H1 (cell line): ENCODE measurements around the gene NEGR1. TPM values are rescaled to one million over a fixed set of nuclear protein-coding genes. Genes with fewer than 3 reads are reported as not detected.

ENCODE experiments used
- CTCF ChIA-PET: fragments of 300-600 bp; sonication (Branson Sonifier 250); formaldehyde crosslinking; loops from one replicate; lab custom pipeline; 2021; ENCODE audit not compliant: partially characterized antibody; lab: Charles Lee
- POLR2A ChIA-PET: fragments of 300-600 bp; sonication (Branson Sonifier 250); formaldehyde crosslinking; loops from one replicate; lab custom pipeline; 2021; ENCODE audit warnings: inconsistent platforms; ENCODE audit not compliant: partially characterized antibody; lab: Charles Lee
- DNase-seq, 2 experiments: peaks; one replicate each; pipeline versions ENCODE4 v3.0.0 to v3.0.0-alpha.2; 2010 to 2022; ENCODE audit warnings: low spot score in 2 of 2, low read depth in 1 of 2, mixed read lengths in 1 of 2
- FAIRE-seq: peaks from 2 replicates; lab custom pipeline; 2011; peaks lifted over from hg19 to GRCh38; lab: Jason Lieb, UNC
- H2AFZ ChIP-seq: 2 replicates; pipeline ENCODE4 v1.8.1; 2012; ENCODE audit warnings: low read length, inconsistent platforms
- H2AK5ac ChIP-seq: 2 replicates; pipeline ENCODE4 v1.6.1; 2013; ENCODE audit warnings: low read depth, low read length
- H2BK120ac ChIP-seq: replicated peaks from 2 replicates; pipeline ENCODE3; 2013; ENCODE audit warnings: low read depth, low read length, inconsistent platforms
- H2BK12ac ChIP-seq: 2 replicates; pipeline ENCODE4 v1.6.1; 2013; ENCODE audit warnings: low read depth, low read length
- H2BK15ac ChIP-seq: 2 replicates; pipeline ENCODE4 v1.6.1; 2013; ENCODE audit warnings: low read length
- H2BK20ac ChIP-seq: 2 replicates; pipeline ENCODE4 v1.6.1; 2013; ENCODE audit warnings: low read length
- H2BK5ac ChIP-seq: 2 replicates; pipeline ENCODE4 v1.6.1; 2013; ENCODE audit warnings: low read depth, low read length
- H3K14ac ChIP-seq: 2 replicates; pipeline ENCODE4 v1.6.1; 2013; ENCODE audit warnings: inconsistent platforms; ENCODE audit not compliant: insufficient read length
- H3K18ac ChIP-seq: 2 replicates; pipeline ENCODE4 v1.6.1; 2013; ENCODE audit warnings: low read length; ENCODE audit errors: extremely low read depth
- H3K23ac ChIP-seq: 2 replicates; pipeline ENCODE4 v1.6.1; 2013; ENCODE audit warnings: inconsistent platforms; ENCODE audit not compliant: insufficient read length
- H3K23me2 ChIP-seq: 2 replicates; pipeline ENCODE4 v1.6.1; 2013; ENCODE audit warnings: low read depth, low read length
- H3K27ac ChIP-seq: 2 replicates; pipeline ENCODE4 v1.6.1; 2011; ENCODE audit warnings: low read depth, low read length, inconsistent platforms
- H3K27me3 ChIP-seq, 4 experiments: replicated peaks in 1 of 4; 1 replicate in 1 of 4; 2 replicates in 3 of 4; pipeline versions ENCODE4 v1.6.1 to v1.8.1; 2011 to 2013; ENCODE audit warnings: low read length in 3 of 4, mild to moderate bottlenecking in 3 of 4, inconsistent platforms in 2 of 4, mixed read lengths in 2 of 4, moderate library complexity in 1 of 4; ENCODE audit not compliant: control insufficient read depth in 3 of 4, insufficient read depth in 3 of 4; ENCODE audit errors: extremely low read depth in 1 of 4
- H3K36me3 ChIP-seq, 4 experiments: 2 replicates each; pipeline versions ENCODE4 v1.6.1 to v1.8.1; 2011 to 2013; ENCODE audit warnings: mild to moderate bottlenecking in 4 of 4, low read length in 3 of 4, moderate library complexity in 2 of 4, control low read depth in 1 of 4, inconsistent platforms in 1 of 4; ENCODE audit not compliant: insufficient read depth in 4 of 4, control insufficient read depth in 2 of 4
- H3K4ac ChIP-seq: replicated peaks from 2 replicates; pipeline ENCODE3; 2013; ENCODE audit warnings: low read length, low read depth, mixed read lengths, inconsistent platforms; ENCODE audit not compliant: insufficient read length
- H3K4me1 ChIP-seq, 4 experiments: replicated peaks in 1 of 4; 1 replicate in 1 of 4; 2 replicates in 3 of 4; pipeline versions ENCODE4 v1.6.1 to v1.8.1; 2011 to 2013; ENCODE audit warnings: low read length in 3 of 4, inconsistent platforms in 2 of 4, mixed read lengths in 1 of 4; ENCODE audit not compliant: insufficient read depth in 4 of 4, control insufficient read depth in 3 of 4
- H3K4me2 ChIP-seq, 2 experiments: 2 replicates each; pipeline versions ENCODE4 v1.6.1 to v1.8.1; 2011 to 2013; ENCODE audit warnings: low read depth in 2 of 2, low read length in 2 of 2, control low read depth in 1 of 2, inconsistent platforms in 1 of 2, mild to moderate bottlenecking in 1 of 2; ENCODE audit not compliant: insufficient read depth in 1 of 2
- H3K4me3 ChIP-seq, 4 experiments: fragments of 200-600, 300-600 bp in 1 of 4; sonication (generic), shearing (Covaris generic), sonication (Bioruptor Twin) in 1 of 4; 2 replicates each; pipeline versions ENCODE4 v1.5.1 to v1.8.1; 2011 to 2016; ENCODE audit warnings: low read length in 4 of 4, low read depth in 3 of 4, control low read depth in 2 of 4, inconsistent platforms in 2 of 4, mild to moderate bottlenecking in 2 of 4, mixed read lengths in 1 of 4, moderate library complexity in 1 of 4; ENCODE audit not compliant: insufficient read depth in 2 of 4; ENCODE audit errors: extremely low read depth in 1 of 4
- H3K56ac ChIP-seq: replicated peaks from 2 replicates; pipeline ENCODE3; 2013; ENCODE audit warnings: low read depth, mild to moderate bottlenecking, mixed read lengths, low read length, inconsistent platforms; ENCODE audit not compliant: insufficient read length
- H3K79me1 ChIP-seq: 2 replicates; pipeline ENCODE4 v1.6.1; 2013; ENCODE audit warnings: low read depth, low read length, control low read depth
- H3K79me2 ChIP-seq, 2 experiments: 2 replicates each; pipeline versions ENCODE4 v1.6.1 to v1.8.1; 2012 to 2013; ENCODE audit warnings: low read length in 2 of 2, mild to moderate bottlenecking in 2 of 2, inconsistent platforms in 1 of 2; ENCODE audit not compliant: insufficient read depth in 2 of 2, control insufficient read depth in 1 of 2
- H3K9ac ChIP-seq, 4 experiments: replicated peaks in 1 of 4; 1 replicate in 1 of 4; 2 replicates in 3 of 4; pipeline versions ENCODE4 v1.6.1 to v1.8.1; 2011 to 2013; ENCODE audit warnings: low read depth in 3 of 4, low read length in 3 of 4, control low read depth in 2 of 4, mild to moderate bottlenecking in 2 of 4, moderate library complexity in 2 of 4, inconsistent platforms in 1 of 4; ENCODE audit errors: extremely low read depth in 1 of 4
- H3K9me3 ChIP-seq, 2 experiments: 2 replicates each; pipeline versions ENCODE4 v1.6.1 to v1.8.1; 2012 to 2013; ENCODE audit warnings: mild to moderate bottlenecking in 2 of 2, moderate library complexity in 2 of 2, control low read depth in 1 of 2, inconsistent platforms in 1 of 2, low read depth in 1 of 2, low read length in 1 of 2, mixed read lengths in 1 of 2; ENCODE audit not compliant: insufficient read depth in 2 of 2
- H4K20me1 ChIP-seq, 2 experiments: replicated peaks in 1 of 2; 2 replicates each; pipeline versions ENCODE3 to v1.8.1; 2011 to 2013; ENCODE audit warnings: inconsistent platforms in 2 of 2, low read length in 2 of 2, mild to moderate bottlenecking in 1 of 2; ENCODE audit not compliant: insufficient read depth in 2 of 2, control insufficient read depth in 1 of 2
- H4K5ac ChIP-seq: 2 replicates; pipeline ENCODE4 v1.6.1; 2013; ENCODE audit warnings: low read length, low read depth, mixed read lengths, inconsistent platforms; ENCODE audit not compliant: insufficient read length
- H4K8ac ChIP-seq: 2 replicates; pipeline ENCODE4 v1.8.0; 2013; ENCODE audit warnings: mild to moderate bottlenecking, moderate library complexity, low read length, inconsistent platforms; ENCODE audit not compliant: insufficient read depth; ENCODE audit errors: extremely low read depth
- H4K91ac ChIP-seq: replicated peaks from 2 replicates; pipeline ENCODE3; 2013; ENCODE audit warnings: low read length, mixed read lengths, inconsistent platforms; ENCODE audit not compliant: insufficient read length
- EP300 ChIP-seq, 2 experiments: IDR thresholded peaks; 1 replicate in 1 of 2; 2 replicates in 1 of 2; pipeline ENCODE4 v1.6.1; 2011 to 2012; ENCODE audit warnings: low read depth in 2 of 2, low read length in 2 of 2, mild to moderate bottlenecking in 2 of 2, borderline replicate concordance in 1 of 2, inconsistent platforms in 1 of 2, moderate library complexity in 1 of 2
- PHF8 ChIP-seq: fragments of 200-600 bp; sonication (generic); conservative IDR thresholded peaks from 2 replicates; pipeline ENCODE4 v1.7.1; 2012; ENCODE audit warnings: low read depth, mild to moderate bottlenecking, inconsistent platforms, low read length, moderate library complexity
- POU5F1 ChIP-seq: IDR thresholded peaks from 2 replicates; pipeline ENCODE4 v1.6.1; 2011; ENCODE audit warnings: low read depth, mild to moderate bottlenecking, low read length, moderate library complexity
- RAD21 ChIP-seq, 2 experiments: IDR thresholded peaks in 1 of 2; conservative IDR thresholded peaks in 1 of 2; 2 replicates each; pipeline ENCODE4 v1.6.1; 2011; ENCODE audit warnings: low read depth in 2 of 2, low read length in 2 of 2, improper control_type of control experiment in 1 of 2, inconsistent platforms in 1 of 2, mild to moderate bottlenecking in 1 of 2, moderate library complexity in 1 of 2
- RBBP5 ChIP-seq: IDR thresholded peaks from 2 replicates; pipeline ENCODE4 v1.7.1; 2012; ENCODE audit warnings: low read depth, mild to moderate bottlenecking, inconsistent platforms, low read length, moderate library complexity, borderline replicate concordance
- RNF2 ChIP-seq: fragments of 200-900, 300-1000 bp; sonication (generic); IDR thresholded peaks from 2 replicates; pipeline ENCODE4 v1.7.1; 2016; ENCODE audit warnings: borderline replicate concordance, low read depth, mild to moderate bottlenecking, antibody characterized with exemption, low read length; ENCODE audit not compliant: poor library complexity, severe bottlenecking; ENCODE audit errors: missing control alignments
- SAP30 ChIP-seq: fragments of 300-600 bp; sonication (generic); IDR thresholded peaks from 2 replicates; pipeline ENCODE4 v1.7.1; 2012; ENCODE audit warnings: low read length, moderate library complexity, mild to moderate bottlenecking, inconsistent platforms; ENCODE audit not compliant: insufficient read depth, insufficient replicate concordance
- TAF7 ChIP-seq: optimal IDR thresholded peaks from 2 replicates; pipeline ENCODE3; 2011; ENCODE audit warnings: low read depth, mild to moderate bottlenecking, inconsistent platforms, low read length, moderate library complexity, borderline replicate concordance
- WGBS, 2 experiments: shearing (Covaris generic) in 1 of 2; methylation state at CpG; one replicate each; pipeline versions ENCODE4 v1.1.6 to v1.1.7; 2013 to 2015; ENCODE audit warnings: low lambda C conversion rate in 2 of 2, mixed read lengths in 2 of 2, inconsistent platforms in 1 of 2, low coverage in 1 of 2, missing lambda C conversion rate in 1 of 2; ENCODE audit not compliant: insufficient replicate concordance in 2 of 2, insufficient coverage in 1 of 2, insufficient read length in 1 of 2; ENCODE audit errors: extremely low coverage in 1 of 2, missing lambda C conversion rate in 1 of 2; 5-methylcytosine and 5-hydroxymethylcytosine counted together
- polyA plus RNA-seq, 7 experiments: library from polyadenylated mRNA; depleted of rRNA in 3 of 7; stranded (reverse) in 5 of 7; unstranded in 2 of 7; fragments of >200 nt in 5 of 7; fragments of 200-250 nt in 2 of 7; gene quantifications; 1 replicate in 5 of 7; 2 replicates in 1 of 7; 4 replicates in 1 of 7; pipeline versions ENCODE4 v1.2.1 to v1.2.3, GENCODE V29; 2011 to 2013; ENCODE audit warnings: missing spikeins in 2 of 7, mixed read lengths in 2 of 7
- total RNA-seq: library from RNA; stranded (reverse); fragmentation: NEBNext Ultra II Directional; extraction: Animal tissue kit (Norgen Biotek cat#: 25700); gene quantifications from 2 replicates; pipeline ENCODE4 v1.2.1, GENCODE V29; 2021
- TF ChIP-seq, protein P1 (sequence below): IDR thresholded peaks from 2 replicates; pipeline ENCODE4 v1.6.1; 2012; ENCODE audit warnings: low read length, inconsistent platforms

Gene NEGR1
- total and polyA plus RNA-seq, 2 of the 8 experiments (the other 6 are each of a cell fraction or from before 2014, with no cell fraction given): 0.71 to 1.3 TPM

DNA sequence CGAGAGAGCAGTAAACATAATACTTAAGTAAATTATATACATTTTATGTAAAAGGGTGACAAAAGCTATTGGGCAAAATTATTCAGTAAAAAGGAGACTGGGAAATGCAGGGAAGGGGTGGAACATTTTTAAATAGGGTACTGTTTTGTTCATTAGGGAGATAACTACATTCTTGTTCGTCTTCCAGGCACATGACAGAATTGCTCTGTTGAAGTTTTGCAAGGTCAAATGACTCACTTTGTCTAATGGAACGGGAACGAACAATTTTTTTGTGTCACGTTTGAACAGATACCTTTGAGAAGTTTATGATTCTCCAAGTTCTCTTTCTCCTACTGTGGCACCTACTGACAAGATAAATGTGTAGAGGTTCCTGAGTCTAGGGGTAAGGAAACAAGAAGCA is 819.2 kb downstream of the NEGR1 start:
- no peak overlapping the region for H2AK5ac ChIP-seq
- no peak overlapping the region for H3K18ac ChIP-seq
- DNase-seq (no peak), FAIRE-seq (no peak)
- H3K23me2 ChIP-seq: no peaks in the 10 kb centered on the region
- no peaks in the 10 kb centered on the region for H3K36me3 ChIP-seq
- no peaks in the 10 kb centered on the region for H3K9me3 ChIP-seq
- H3K4me3 ChIP-seq: peak overlapping the region in 1 of 4 experiments; percentile 31; a peak in 1 of 8 replicates
- no peak overlapping the region for H3K9ac ChIP-seq
- POLR2A ChIA-PET: no interaction called here
- no peak overlapping the region; a peak in 1 of 4 replicates for H3K4me2 ChIP-seq
- no peak overlapping the region for H2BK5ac ChIP-seq
- peaks cover 0 to 12% (median 6%) of the 10 kb centered on the region in 4 experiments; a peak in 4 of 7 replicates for H3K4me1 ChIP-seq
- H4K5ac ChIP-seq: no peak overlapping the region
- peaks cover 0 to 2% (median under 1%) of the 10 kb centered on the region in 4 experiments; a peak in 2 of 7 replicates for H3K27me3 ChIP-seq
- no peak overlapping the region for H3K23ac ChIP-seq
- H2BK15ac ChIP-seq: no peak overlapping the region
- no peak overlapping the region for H3K14ac ChIP-seq
- H4K8ac ChIP-seq: no peak overlapping the region
- no peak overlapping the region for H2BK120ac ChIP-seq
- no peaks in the 10 kb centered on the region for H3K79me2 ChIP-seq
- no peak overlapping the region for H2AFZ ChIP-seq
- H4K20me1 ChIP-seq: peaks cover 0 to 2% of the 10 kb centered on the region in 2 experiments
- 57% methylated on average over 5 of the region's 5 CpGs; no CpG with 5 or more reads in 1 of the 2 experiments for WGBS, 2 experiments
- CTCF ChIA-PET: no interaction called here
- no peak overlapping the region for H3K56ac ChIP-seq
- no peak overlapping the region for H3K4ac ChIP-seq
- no peak overlapping the region for H3K27ac ChIP-seq
- H2BK20ac ChIP-seq: no peak overlapping the region
- no peaks in the 10 kb centered on the region for H3K79me1 ChIP-seq
- H2BK12ac ChIP-seq: peak overlapping the region; percentile 52; the same call in 1 of the 2 replicates
- H4K91ac ChIP-seq: no peak overlapping the region
- no peak for TF ChIP-seq TAF7
- no peak for TF ChIP-seq POU5F1
- TF ChIP-seq, protein P1, sequence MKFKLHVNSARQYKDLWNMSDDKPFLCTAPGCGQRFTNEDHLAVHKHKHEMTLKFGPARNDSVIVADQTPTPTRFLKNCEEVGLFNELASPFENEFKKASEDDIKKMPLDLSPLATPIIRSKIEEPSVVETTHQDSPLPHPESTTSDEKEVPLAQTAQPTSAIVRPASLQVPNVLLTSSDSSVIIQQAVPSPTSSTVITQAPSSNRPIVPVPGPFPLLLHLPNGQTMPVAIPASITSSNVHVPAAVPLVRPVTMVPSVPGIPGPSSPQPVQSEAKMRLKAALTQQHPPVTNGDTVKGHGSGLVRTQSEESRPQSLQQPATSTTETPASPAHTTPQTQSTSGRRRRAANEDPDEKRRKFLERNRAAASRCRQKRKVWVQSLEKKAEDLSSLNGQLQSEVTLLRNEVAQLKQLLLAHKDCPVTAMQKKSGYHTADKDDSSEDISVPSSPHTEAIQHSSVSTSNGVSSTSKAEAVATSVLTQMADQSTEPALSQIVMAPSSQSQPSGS: no peak
- TF ChIP-seq RAD21 (IDR thresholded peaks at IDR 0.05 in 1 of 2, conservative IDR thresholded peaks at IDR 0.05 in 1 of 2; ENCODE audit: low read depth in 2 of 2, low read length in 2 of 2): no peak
- no peak for TF ChIP-seq SAP30
- no peak for TF ChIP-seq EP300 (IDR thresholded peaks at IDR 0.05; ENCODE audit: borderline replicate concordance in 1 of 2, low read depth in 2 of 2, low read length in 2 of 2)
- TF ChIP-seq RBBP5: no peak
- no peak for TF ChIP-seq PHF8
- no peak for TF ChIP-seq RNF2
